Measurements from ENCODE around the gene PPP3CA.

Gene PPP3CA

DNA sequence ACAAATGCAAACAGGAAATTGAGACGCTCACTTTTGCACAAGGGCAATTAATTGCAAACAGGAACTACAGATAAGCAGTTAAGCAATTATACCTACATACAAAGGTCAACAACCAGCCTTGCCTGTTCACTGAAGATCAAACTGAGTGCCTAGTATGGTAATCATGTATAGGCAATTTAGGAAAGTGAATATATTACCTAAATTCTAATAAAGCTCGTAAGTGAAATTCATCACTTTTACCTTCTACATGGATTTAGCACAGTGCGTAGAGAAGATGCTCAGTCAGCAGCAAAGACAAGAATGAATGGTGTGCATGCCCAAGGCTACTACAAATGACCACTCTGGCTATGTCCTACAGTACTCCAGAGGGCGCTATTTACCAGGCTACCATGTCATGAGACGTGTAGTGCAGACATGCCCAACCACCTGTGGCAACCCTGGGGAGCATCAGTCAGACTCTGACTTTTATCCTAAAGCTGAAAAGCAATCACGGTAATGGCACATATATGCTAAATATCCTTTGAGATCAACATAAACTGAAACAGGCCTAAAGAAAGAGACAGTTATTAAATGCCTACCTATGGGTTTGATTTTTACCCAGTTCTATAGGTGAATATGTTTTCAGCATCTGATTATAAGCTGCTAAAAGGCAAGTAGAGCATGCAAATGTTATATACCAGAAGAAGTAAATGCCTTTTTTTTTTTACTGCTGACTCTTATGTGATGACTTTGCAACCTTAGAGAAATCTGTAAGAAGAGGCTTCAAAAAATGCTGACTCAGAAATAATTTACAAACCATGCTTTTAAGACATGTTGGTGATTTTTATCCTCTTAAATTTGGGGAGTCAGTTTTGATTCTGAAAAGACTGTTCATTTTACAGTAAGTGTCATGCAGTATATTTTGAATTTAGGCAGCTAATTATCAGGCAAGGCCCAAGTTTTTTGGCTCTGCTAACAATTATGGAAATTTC, 178.0 kb downstream of the PPP3CA start:
- peak; percentile 38 to 55 for DNase-seq

DNA sequence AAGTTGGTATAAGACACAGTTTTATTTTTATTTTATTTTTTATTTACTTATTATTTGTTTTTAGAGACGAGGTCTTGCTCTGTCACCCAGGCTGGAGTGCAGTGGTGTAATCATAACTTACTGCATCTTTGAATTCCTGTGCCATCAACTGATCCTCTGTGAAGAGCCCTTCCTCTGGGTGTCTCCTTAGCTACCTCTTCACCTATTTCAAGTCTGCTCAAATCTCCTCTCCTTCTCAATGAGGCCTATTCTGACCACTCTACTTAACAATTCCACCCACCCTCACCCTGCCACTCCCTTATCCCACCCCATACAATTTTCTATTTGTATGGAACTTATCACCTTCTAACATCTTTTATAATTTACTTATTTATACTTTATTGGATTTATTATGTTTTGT, 183.4 kb downstream of the PPP3CA start:
- DNase-seq = no peak

DNA sequence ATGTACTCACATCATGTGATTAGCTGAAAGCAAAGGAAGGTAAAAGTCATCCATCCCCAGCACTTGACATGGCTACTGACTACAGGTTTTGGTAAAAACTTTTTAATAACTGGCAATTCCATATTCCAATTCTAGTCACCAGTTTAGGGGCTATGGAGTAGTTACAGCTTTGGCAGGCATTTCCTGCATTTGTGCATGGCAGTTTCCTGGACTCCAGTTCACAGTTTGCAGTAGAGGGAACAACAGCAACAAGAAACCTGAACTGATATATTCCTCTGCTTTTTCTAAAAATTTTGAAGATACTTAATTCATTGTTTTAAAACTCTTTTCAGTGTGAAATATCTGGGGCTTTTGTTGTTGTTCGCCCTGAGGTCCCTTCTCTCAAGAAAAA, 184.3 kb downstream of the PPP3CA start:
- no peak for DNase-seq

DNA sequence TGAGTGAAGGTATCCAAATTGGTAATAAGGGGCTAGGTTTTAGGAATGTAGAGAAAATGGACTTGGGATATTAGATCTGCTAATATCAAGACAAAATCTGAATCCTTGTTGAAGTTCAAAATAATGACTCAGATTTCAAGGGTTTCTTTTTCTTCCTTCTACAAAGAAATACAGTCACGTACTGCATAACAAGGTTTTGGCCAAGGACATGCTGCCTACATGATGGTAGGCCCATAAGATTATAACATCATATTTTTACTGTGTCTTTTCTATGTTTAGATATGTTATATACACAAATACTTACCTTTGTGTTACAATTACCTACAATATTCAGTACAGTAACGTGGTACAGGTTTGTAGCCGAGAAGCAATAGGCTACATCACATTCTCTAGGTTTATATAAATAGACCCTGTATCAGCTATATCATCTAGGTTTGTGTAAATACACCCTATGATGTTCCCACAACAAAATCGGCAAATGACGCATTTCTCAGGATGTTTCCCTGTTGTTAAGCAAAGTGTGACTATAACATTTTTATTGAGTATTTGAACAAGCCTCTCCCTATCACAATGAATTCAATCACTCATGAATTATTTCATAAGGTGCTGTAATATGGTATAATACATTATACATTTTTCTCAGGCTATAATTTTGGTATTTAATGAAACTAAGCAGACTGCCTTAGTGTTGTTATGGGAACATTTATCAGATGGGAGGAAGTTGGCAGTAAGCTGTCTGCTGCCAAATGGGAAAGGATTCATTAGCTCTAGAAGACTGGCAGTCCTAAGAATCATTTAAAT, 186.3 kb downstream of the PPP3CA start:
- no peak for DNase-seq

DNA sequence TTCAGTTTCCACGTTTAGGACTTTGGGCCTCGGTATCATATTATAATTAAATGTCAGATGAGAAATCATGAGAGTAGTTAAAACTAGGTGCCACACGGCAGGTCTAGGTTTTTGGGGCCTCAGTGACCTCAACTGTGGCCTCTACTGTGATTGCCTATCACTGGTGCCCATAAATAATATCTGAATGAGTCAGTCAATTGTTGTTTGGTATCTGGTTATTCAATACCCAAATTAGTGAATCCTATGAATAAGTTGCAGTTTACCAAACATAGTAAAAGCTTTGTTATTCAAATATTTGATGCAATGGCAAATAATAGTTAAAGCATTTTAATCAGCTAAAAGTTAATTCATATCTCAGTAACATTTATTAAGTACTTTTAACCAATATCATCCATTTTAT, 188.8 kb downstream of the PPP3CA start:
- DNase-seq = no peak

DNA sequence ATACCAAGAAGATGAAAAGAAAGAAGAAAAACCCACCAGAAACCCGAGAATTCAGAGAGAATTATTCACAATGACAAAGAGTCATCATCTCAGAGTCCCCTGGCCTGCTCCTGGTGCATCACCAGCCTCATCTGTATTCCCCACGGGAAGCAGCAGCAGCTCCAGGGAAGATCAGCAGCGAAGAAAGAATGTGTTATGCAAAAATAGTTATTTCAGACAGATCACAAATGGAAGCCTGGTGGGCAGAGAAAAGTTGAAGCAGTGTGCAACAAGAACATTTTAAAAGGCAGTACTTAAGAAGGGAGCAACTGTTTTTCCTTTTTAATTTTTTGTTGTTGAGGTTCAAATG, 189.2 kb downstream of the PPP3CA start:
- no peak for DNase-seq

DNA sequence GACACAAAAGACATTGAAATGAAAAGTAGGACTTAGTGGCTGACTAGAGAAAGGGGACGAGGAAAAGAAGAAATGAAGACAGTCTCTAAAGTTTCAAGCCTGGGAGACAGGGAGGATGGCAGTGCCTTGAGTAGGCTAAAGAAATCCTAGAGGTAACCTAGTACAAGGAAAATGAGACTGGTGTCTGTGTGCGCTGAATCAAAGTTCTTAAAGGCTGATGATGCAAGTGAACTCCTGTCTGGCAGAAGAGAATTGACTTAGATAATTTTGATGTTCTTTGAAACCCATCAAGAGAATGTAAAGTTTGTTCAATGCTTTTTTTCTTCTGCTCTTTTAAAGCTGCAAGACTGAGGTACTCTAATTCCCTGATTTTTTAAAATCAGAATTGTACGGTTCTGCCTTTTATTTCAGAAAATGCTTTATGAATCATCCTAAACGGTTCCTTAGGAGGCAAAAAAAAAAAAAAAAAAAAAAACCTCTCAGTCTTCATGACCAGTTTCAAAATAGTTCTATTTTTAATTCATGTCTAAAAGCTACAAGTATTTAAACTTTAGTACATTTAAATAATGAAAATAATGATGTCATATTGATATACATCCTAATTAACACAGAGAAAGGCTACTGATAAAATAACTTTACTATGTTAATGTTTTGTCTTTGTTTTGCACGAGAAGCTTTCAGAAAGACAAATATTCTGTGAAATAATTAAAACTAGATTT, 189.8 kb downstream of the PPP3CA start:
- DNase-seq = no peak

DNA sequence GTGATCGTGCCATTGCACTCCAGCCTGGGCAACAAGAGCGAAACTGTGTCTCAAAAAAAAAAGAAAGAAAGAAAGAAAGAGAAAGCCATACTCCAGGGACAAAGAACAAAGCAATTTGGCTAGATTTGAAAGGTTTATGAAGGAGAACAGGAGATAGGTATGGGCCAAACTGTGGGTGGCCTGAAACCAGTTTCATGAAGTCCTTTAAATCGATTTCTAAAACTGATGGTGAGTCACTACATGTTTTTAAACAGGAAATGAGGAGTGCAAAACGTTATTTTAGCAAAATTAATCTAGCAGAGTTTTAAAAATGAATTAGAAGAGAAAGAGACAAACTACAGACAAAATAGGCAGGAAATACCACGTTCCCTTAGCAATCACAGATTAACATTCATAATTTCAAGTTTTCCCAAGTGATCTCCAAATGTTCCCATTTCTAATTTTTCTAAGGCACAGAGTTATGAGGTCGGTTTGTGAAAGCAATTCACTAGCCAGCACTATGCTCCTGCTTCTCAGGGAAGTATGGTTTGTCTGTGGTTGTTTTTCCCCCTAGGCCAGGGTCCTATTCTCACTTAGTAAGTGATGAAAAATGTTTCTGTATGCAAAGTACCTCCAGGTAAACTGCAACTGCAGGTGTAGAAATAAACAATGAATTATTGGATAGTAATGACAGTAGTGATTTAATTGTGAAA, 190.6 kb downstream of the PPP3CA start:
- no peak for DNase-seq

DNA sequence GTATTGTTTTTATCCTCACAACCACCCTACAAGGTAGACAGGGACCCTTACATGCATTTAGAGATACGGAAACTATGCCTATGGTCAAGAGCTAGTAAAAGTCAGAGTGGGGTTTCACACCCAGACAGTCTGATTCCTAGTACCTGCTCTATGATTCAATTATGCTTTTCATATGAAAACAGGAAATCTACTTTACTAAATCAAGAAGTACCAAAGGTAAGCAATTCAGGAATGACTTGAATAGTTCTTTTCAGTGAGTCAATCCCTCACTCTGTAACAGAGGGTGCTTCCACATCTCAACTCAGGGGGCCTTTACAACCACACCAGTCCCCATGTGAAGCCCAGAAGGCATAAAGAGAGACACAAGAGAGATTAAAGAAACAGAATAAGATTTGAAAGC, 191.4 kb downstream of the PPP3CA start:
- DNase-seq = no peak

DNA sequence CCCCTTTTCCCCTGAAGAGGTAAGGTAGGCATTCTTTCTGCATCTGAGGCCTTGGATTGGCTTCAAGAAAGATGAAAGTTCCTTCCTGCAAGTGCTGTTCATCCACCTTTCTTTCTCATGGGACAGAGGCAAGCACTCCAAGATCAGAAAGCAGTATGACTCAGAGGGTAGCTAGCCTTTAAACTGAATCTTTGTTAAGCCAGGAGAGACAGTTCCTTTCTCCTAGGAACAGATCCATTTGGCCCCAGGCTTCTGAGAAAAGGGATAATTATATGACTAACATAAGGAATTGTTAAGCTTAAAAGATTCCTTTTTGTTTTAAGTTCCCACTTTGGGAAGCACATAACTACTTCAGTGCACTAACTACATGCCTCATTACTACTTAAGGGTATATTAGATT, 192.0 kb downstream of the PPP3CA start:
- no peak for DNase-seq

DNA sequence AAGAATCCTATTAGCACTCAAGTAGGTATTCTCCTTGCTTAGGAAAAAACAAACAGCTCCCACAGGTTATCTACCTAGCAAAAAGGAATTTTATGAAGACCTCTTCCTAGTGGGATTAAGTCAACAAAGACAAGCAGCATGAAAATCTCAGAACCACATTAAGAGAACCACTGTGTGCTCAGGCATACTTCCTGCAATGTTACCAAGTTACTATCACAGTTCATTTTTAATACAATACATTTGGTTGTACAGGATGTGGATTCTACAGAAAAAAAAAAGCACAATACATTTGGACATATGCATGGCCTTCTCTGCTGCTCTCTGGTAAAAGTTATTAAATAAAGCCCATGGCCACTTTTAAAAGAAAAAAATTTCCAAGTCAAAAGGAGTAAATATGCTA, 193.7 kb downstream of the PPP3CA start:
- no peak for DNase-seq

DNA sequence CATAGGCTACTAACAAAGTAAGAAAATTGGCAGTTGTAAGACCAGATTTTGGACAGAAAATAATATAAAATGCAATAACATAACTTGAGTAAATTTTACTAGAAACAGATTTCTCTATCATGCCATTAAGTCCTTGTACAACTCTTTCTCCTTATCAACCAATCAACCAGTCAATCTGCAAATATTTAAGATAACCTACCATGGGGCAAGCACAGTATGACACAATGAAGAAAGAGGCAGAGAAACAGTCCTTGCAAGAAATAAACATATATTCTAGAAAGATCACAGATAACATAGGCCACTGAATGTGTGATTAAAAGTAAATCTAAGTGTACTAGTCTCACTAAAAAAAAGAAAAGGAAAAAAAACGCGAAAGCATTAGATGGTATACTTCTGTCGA, 194.8 kb downstream of the PPP3CA start:
- no peak for DNase-seq

DNA sequence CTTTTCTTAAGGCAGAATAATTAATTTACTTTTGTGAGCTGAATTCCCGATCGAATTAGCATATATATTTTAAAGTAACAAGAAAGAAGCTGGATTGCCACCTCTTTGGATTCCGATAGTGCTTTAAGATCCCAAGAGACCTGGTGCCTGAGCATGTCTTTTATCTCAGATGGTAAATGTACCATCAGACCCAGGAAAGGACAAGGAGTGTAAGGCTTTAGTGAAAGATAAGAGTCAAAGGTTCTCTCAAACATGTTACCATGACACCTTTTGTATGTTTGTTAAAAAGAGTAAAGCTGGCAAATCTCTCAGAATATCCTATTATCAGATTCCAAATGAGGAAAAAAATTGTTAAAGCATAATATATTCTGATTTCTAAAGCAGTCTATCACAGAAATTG, 198.8 kb downstream of the PPP3CA start:
- no peak for DNase-seq

DNA sequence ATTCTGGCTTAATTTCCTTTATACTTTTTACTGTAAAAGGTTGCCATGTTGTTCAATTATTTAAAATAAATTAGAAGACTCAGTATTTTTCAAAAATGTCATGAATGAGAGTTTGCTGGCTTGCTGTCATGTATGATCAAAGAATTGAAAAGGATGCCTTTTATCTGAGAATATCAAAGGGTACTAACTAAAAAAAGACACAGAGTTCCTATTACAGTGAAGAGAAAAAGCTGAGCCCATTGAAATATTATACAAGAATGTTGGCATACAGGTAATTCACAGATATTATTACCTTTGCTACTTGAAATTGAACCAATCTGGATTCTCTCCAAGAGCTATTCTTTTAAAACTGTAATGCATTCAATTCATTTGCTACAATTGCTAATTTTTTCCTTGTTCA, 200.0 kb downstream of the PPP3CA start:
- no peak for DNase-seq

DNA sequence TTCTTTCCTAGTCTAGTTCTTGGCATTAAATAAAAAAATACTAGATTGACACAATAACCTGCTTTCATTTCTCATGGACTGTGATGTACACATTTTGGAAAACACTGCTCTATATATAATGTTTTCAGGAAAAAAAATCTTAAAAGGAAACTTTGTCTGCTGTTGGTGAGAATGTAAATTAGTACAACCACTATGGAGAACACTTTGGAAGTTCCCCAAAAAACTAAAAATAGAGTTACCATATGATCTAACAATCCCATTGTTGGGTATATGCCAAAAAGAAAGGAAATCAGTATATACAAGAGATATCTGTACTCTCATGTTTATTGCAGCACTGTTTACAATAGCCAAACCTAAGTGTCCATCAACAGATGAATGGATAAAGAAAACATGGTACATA, 202.3 kb downstream of the PPP3CA start:
- DNase-seq = no peak

DNA sequence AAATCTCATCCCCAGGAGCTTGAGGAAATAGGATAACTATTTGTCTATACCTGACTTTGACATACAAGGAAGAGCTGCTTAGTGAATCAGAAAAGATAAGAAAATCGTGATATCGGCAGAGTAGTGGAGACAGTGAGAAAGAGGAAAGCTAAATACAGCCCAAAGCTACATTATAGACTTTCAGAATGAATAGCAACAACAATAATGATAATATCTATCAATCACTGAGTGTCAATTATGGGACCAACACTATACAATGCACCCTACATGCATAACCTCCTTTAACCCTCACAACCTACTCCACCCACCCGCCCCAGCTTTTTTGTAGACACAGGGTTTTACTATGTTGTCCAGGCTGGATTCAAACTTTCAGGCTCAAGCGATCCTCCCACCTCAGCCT, 205.1 kb downstream of the PPP3CA start:
- DNase-seq = no peak

DNA sequence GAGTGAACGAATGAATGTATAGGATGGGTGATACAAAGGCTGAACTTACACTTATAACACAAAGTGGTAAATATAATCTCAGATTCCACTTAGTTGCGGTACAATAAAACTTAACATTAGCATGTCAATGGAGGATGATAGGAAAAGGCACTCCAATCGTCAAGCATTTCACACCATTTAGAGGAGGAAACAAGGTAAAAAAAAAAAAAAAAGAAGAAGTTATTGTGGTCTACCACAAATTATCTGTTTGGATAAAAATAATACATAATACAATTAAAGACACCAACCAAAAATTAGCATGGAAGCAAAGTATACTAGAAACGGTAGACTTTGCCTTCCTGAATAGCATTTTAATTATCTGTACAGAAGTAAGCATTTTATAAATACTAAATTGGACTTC, 205.5 kb downstream of the PPP3CA start:
- no peak for DNase-seq

DNA sequence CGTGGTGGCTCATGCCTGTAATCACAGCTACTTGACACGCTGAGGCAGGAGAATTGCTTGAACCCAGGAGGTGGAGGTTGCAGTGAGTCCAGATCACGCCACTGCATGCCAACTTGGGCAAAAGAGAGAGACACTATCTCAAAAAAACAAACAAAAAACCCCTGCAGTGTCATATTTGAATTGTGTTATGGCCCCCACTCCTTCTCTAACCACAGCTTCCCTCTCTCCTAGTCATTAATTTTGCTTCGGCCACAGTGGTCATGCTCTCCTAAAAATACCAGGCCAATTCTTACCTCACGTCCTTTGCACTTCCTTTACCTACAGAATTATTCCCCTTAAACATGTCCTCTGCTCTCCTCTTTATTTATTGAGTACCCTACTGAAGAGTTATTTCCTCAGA, 206.1 kb downstream of the PPP3CA start:
- no peak for DNase-seq

DNA sequence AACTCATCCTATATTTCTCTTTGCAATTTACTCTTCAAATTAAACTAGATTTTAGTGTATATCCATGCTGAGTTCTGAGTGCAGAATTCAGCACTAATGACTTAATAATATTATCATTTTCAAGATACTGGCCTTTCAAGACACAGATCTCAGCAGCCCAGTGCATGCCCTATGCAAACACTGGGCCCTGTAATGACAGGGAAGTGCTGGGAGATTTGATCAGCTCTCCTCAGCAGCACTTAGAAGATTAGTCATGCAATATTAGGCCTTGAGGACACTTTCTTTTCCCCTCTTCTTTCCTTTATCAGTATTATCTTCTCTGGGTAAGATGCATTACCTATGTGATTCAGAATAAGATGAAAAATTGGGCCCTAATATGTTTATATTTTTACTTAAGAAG, 207.1 kb downstream of the PPP3CA start:
- DNase-seq = no peak

DNA sequence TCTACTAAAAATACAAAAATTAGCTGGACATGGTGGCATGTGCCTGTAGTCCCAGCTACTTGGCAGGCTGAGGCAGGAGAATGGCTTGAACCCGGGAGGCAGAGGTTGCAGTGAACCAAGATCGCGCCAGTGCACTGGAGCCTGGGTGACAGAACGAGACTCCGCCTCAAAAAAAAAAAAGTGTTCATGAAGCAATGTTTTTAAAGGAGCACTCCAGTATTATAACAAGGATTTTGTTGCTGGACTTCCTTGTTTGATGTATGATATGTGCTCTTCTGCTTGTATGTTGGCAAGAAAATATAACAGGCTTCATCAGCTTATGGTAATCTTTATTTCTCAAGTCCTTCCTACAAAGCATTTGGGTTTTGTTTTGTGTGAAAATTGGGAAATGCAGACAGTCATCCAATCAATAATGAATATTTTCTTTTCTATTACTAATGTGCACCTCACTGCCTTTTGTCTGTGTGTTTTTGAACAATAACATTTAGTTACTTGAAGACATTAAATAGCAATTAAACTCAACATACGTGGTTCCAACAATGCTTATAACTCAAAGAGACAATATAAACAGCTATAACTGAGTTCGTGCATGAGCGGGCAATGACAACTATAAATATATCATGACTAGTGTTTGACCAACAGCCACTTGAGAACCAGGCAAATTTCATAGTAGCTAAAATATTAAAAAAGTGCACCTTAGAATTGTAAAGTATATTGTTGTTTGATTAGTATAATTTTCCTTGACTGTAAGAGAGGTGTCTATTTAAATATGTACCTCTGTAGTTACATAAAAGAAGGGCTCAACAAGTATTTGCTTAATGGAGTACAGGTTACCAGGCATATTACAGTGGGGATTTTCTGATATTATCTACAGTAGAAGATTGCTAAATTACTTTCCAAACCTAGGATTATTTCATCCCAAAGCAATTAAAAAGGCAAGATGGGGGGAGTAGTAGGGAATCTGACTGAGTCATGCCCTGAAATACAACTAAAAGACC, 210.7 kb downstream of the PPP3CA start:
- DNase-seq = no peak

DNA sequence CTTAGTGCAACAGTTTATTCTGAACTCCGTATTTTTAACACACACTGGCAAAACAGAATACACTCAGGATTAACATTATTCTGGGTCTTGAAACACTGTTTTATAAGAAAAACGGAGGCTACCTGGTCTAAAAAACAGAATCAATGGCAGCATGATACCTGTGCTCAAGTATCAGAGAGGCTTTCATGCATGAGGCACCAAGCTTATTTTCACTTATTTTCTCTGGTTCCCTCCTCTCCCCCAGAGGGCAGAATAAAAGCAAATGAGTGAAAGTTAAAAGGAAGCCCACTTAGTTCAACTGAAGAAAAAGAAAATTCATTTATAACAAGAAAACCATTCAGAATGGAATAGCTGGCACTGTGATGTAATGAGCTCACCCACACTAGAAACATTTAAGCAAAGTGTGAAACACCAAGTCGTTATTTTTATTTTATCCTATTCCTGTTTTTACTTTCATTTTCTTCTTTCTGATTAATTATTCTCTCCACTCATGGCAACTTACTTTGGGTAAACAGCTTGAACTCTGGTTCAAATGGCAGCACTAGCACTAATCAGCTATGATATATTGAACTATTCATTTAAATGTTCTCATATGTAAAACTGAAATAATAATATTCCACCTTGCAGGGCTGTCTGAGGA, 211.8 kb downstream of the PPP3CA start:
- DNase-seq = no peak

All from stimulated activated CD4-positive, alpha-beta T cell treated with anti-CD3 and anti-CD28 coated beads, Interleukin-2, amount 100 ng/mL, for 24 hours (primary cell).